GM08714 (cell line): ENCODE results near the gene CUL4A.

ENCODE experiments used
- H3K4me3 ChIP-seq: fragments of 200-500 bp; sonication (Bioruptor generic); 2 replicates; pipeline ENCODE4 v1.5.1; 2014; ENCODE audit warnings: mild to moderate bottlenecking, low read length, inconsistent platforms
- ZNF274 ChIP-seq: IDR thresholded peaks from 2 replicates; pipeline ENCODE4 v1.6.1; 2012; ENCODE audit warnings: mild to moderate bottlenecking, low read depth, low read length

The CUL4A gene

GRCh38 chr13:113171250-113172125 is 37.9 kb upstream of the CUL4A start:
- H3K4me3 ChIP-seq: no peak overlapping the region
- TF ChIP-seq ZNF274: no peak

- H3K4me3 ChIP-seq: no peak overlapping the region
Observed at GRCh38 chr13:113172419-113172926, 36.9 kb upstream of the CUL4A start.

GRCh38 chr13:113176280-113176679 is 33.1 kb upstream of the CUL4A start:
- no peak for TF ChIP-seq ZNF274
- no peak overlapping the region for H3K4me3 ChIP-seq

More at GRCh38 chr13:113172419-113172926, 36.9 kb upstream of the CUL4A start:
- no peak for TF ChIP-seq ZNF274

- no peak for TF ChIP-seq ZNF274
- H3K4me3 ChIP-seq: no peak overlapping the region
Observed at GRCh38 chr13:113176822-113177221, 32.6 kb upstream of the CUL4A start.

- no peak for TF ChIP-seq ZNF274
- no peak overlapping the region for H3K4me3 ChIP-seq
Observed at GRCh38 chr13:113178070-113178895, 31.1 kb upstream of the CUL4A start.

- TF ChIP-seq ZNF274: no peak
- no peak overlapping the region for H3K4me3 ChIP-seq
Observed at GRCh38 chr13:113178896-113179167, 30.6 kb upstream of the CUL4A start.

- no peak for TF ChIP-seq ZNF274
- H3K4me3 ChIP-seq: no peak overlapping the region
Observed at GRCh38 chr13:113179374-113180230, 29.8 kb upstream of the CUL4A start.

- H3K4me3 ChIP-seq: no peak overlapping the region
- no peak for TF ChIP-seq ZNF274
Observed at GRCh38 chr13:113182046-113182445, 27.4 kb upstream of the CUL4A start.

GRCh38 chr13:113183450-113184129 is 25.8 kb upstream of the CUL4A start:
- H3K4me3 ChIP-seq: no peak overlapping the region
- TF ChIP-seq ZNF274: no peak

- H3K4me3 ChIP-seq: peak overlapping the region; percentile 46; the same call in 1 of the 2 replicates
- TF ChIP-seq ZNF274: no peak
Observed at GRCh38 chr13:113184568-113185440, 24.6 kb upstream of the CUL4A start.

- H3K4me3 ChIP-seq: peak overlapping the region; percentile 33; the same call in 1 of the 2 replicates
- TF ChIP-seq ZNF274: no peak
Observed at GRCh38 chr13:113186061-113186900, 23.1 kb upstream of the CUL4A start.

GRCh38 chr13:113187263-113187669 is 22.1 kb upstream of the CUL4A start:
- H3K4me3 ChIP-seq: no peak overlapping the region
- no peak for TF ChIP-seq ZNF274
